CD4-positive, alpha-beta T cell treated with Interleukin-6 at 100 ng/mL for 8 hours (primary cell): Measurements from ENCODE around the gene TCP11X2.
"Not testable (repeated sequence)": the region's sequence is repeated elsewhere in the genome, so short reads cannot be mapped to it uniquely, and the experiment has no call there.

Source experiments
- DNase-seq: peaks from one replicate; pipeline ENCODE4 v3.0.0-alpha.2; 2020; ENCODE audit warnings: mixed read lengths, low spot score

The TCP11X2 gene

DNA sequence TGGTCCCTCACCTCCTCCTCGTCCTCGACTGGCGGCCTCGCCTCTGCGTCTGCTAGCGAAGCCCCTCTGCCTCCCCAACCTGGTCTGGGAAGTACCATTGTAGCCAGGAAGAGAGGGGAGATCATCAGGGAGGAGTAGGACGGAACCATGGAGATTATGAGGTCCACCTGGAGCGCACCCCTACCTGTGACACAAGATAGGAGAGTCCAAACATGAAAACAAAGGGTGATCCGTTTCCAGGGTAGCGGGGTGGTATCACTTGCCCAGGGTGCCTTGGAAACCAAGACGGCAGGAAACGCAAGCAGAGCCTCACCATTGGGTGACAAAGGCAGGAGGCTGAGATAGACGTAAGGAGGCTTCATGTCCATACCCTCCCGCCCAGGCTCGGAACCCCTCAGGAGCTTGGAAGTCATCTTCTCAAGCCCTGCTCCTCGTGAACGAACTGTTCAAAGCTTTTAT lies at the start of gene TCP11X2:
Gene TCP11X2 (minus strand): TSS at position 51 of the 459 bp plus-strand sequence.
- DNase-seq, result not testable (repeated sequence)

DNA sequence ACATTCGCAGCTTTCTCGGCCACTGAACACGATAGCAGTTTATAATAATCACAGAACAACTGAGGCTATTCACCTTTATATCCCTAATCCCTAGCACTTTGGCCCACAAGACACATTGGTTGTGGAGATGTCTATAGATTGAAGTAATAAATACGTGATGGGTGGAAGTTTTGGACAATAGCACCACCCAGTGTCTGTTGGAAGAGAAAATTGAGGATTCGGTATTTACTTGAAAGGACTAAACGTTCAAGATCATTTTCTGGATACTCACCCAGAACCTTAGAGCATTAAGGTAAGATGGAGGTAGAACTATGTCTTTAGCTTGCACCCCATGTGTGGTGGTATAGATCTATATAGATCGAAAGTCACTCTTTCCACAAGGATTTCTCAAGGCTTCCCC lies 45.7 kb upstream of the TCP11X2 start:
- DNase-seq, result no peak

DNA sequence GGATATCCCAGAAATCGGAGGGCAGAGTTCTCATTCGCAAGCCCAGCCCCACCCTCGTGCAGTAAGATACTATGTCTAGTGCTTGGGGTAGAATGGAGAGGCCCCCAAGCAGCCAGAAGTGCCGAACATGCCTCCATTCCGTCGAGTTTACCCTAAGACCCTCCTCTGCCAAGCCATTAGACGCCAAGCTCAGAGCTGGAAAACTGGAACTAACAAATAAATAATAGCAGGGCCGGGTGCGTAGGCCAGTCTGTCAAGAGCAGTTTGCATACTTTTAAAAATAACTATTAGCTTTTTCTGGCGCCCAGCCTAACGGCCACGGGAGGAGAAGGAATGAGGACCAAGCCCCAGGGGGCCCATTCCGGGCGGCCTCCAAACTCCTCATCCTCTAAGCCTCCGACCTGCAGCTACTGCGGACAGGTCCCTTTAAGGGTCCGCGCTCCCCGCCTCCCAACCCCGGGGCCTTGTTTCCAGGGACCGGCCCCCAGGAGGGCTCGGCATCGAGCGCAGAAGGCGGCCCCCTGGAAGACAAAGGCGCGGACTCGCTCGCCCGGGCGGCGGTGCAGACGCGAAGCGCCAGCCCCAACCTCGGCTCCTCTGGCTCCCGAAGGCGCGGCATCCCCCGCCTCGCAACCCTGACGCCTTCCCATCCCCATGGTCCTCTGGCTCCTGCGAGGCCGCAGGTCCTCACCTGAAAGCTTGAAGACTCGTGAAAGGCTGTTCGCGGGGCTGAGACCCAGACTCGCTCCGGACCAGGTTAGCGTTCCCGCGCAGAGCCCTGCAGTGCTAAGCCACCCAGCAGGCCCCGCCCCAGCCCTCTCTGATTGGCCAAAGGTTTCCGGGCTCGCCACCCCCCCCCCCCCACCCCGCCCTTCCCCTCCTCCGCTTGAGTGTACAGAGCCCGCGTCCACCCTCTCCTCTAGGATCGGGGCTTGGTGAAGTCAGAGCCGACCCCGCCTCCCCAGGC lies 44.6 kb upstream of the TCP11X2 start, which contains the start of gene TMSB15A:
Gene TMSB15A (minus strand): TSS at position 765 of the 967 bp plus-strand sequence.
- DNase-seq, result peak; percentile 35

GRCh38 chrX:102514536-102514935 lies 42.9 kb upstream of the TCP11X2 start:
- DNase-seq, result no peak

GRCh38 chrX:102498732-102499131 lies 27.1 kb upstream of the TCP11X2 start:
- DNase-seq, result no peak

GRCh38 chrX:102491766-102492165 lies 20.2 kb upstream of the TCP11X2 start:
- DNase-seq, result no peak

DNA sequence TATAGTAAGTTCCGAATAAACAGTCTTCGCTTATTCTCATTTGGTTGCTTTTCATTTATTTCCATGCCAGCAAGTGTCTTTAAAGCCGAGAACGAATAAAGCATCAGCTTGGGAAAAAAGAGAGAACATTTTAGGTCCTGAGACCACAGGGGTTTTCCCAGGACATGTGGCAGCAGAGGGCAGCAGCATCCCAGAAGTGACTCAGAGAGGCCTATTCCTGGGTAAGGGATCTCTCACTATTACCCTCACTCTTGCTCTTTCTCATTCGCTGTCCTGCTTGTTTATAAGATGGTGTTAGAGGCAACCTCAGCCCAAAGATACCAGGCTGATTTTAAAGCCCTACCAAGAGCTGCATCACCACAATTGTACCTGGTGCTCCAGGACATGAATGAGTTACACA lies 7.2 kb upstream of the TCP11X2 start:
- DNase-seq, result not testable (repeated sequence)

- DNase-seq, result not testable (repeated sequence)
Measured at GRCh38 chrX:102470215-102470614, 1.4 kb downstream of the TCP11X2 start.

DNA sequence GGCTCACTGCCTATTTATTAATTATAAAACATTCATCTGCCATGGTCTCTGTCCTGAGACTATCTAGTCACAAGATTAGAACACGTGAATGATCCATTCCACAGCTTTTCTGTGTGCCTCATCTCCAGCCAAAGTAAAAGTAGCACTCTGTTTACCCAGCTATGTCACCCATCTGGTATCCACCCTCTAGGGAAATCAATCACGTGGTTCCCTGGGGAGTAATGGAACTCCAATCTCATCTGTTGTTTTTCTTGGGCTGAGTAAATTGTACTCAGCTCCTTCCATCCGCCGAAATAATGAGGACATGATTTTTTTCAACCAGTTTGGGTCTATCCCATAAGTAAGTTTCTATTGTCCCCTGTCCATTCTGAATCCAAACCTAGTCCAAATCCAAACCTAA lies 13.0 kb downstream of the TCP11X2 start:
- DNase-seq, result not testable (repeated sequence)

- not testable (repeated sequence) for DNase-seq
Measured at GRCh38 chrX:102439908-102440307, 31.7 kb downstream of the TCP11X2 start, which contains the start of gene NXF2B. NXF2B (minus strand) TSS chrX:102440008; CDS start chrX:102380036, 59,972 bp downstream.

DNA sequence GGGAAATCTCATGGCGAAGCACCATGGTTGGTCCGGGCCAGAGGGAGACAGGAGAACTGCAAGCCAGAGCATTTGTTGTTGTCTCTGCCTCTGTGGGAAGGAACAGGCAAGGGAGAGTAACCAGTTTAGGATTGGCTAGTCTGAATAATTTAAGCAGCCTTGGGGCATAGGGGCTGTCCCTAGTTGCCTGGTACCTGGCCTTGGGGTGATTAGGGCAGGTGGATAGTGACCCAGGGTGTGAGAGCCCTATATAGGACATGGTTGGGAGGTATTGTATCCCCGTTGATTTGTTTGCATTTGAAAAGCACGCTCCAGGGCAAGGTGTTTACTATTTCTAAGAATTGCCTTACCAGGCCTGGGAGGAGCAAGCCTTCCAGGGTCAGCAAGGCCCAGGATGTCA lies 57.1 kb downstream of the TCP11X2 start:
- DNase-seq, result not testable (repeated sequence)
